ENCODE data around the gene HEYL.

The HEYL gene

GRCh38 chr1:39631361-39632322 lies 7.8 kb downstream of the HEYL start:
- H3K4me3 ChIP-seq (ENCODE audit: low read depth, low read length) = peak overlapping the region; percentile 39; the same call in 1 of the 2 replicates
- H3K9me3 ChIP-seq (ENCODE audit: severe bottlenecking) = no peaks in the 10 kb centered on the region
- DNase-seq = no peak
- no peaks in the 10 kb centered on the region for H3K27me3 ChIP-seq (ENCODE audit: insufficient read depth, low read depth, severe bottlenecking)
- peaks cover 58% of the 10 kb centered on the region for H3K36me3 ChIP-seq
- TF ChIP-seq CTCF (IDR thresholded peaks at IDR 0.05; ENCODE audit: low read depth, low read length) = no peak
- H3K27ac ChIP-seq = peak overlapping the region; percentile 94

GRCh38 chr1:39628807-39629350 lies 10.6 kb downstream of the HEYL start:
- Histone ChIP-seq H3K36me3 (peaks cover 71% of the 10 kb centered on the region), H3K27me3 (ENCODE audit: insufficient read depth, low read depth, severe bottlenecking) (no peaks in the 10 kb centered on the region), H3K4me3 (ENCODE audit: low read depth, low read length) (no peak overlapping the region), H3K27ac (no peak overlapping the region), H3K9me3 (ENCODE audit: severe bottlenecking) (no peaks in the 10 kb centered on the region)
- no peak for DNase-seq
- TF ChIP-seq CTCF (IDR thresholded peaks at IDR 0.05; ENCODE audit: low read depth, low read length) = no peak

- DNase-seq = no peak
- no peak for TF ChIP-seq CTCF (IDR thresholded peaks at IDR 0.05; ENCODE audit: low read depth, low read length)
- Histone ChIP-seq H3K27me3 (ENCODE audit: insufficient read depth, low read depth, severe bottlenecking) (no peaks in the 10 kb centered on the region), H3K4me3 (ENCODE audit: low read depth, low read length) (no peak overlapping the region), H3K27ac (no peak overlapping the region), H3K9me3 (ENCODE audit: severe bottlenecking) (no peaks in the 10 kb centered on the region), H3K36me3 (peaks cover 63% of the 10 kb centered on the region)
These were observed 12.8 kb downstream of the HEYL start for GRCh38 chr1:39626646-39627045.

GRCh38 chr1:39625462-39626273 lies 13.8 kb downstream of the HEYL start:
- H3K9me3 ChIP-seq (ENCODE audit: severe bottlenecking) = no peaks in the 10 kb centered on the region
- H3K27me3 ChIP-seq (ENCODE audit: insufficient read depth, low read depth, severe bottlenecking) = no peaks in the 10 kb centered on the region
- H3K27ac ChIP-seq = no peak overlapping the region
- H3K36me3 ChIP-seq = peaks cover 53% of the 10 kb centered on the region
- no peak for TF ChIP-seq CTCF (IDR thresholded peaks at IDR 0.05; ENCODE audit: low read depth, low read length)
- H3K4me3 ChIP-seq (ENCODE audit: low read depth, low read length) = no peak overlapping the region
- no peak for DNase-seq

- H3K27me3 ChIP-seq (ENCODE audit: insufficient read depth, low read depth, severe bottlenecking) = no peaks in the 10 kb centered on the region
- H3K4me3 ChIP-seq (ENCODE audit: low read depth, low read length) = no peak overlapping the region
- H3K9me3 ChIP-seq (ENCODE audit: severe bottlenecking) = no peaks in the 10 kb centered on the region
- H3K36me3 ChIP-seq = peaks cover 46% of the 10 kb centered on the region
- TF ChIP-seq CTCF (IDR thresholded peaks at IDR 0.05; ENCODE audit: low read depth, low read length) = no peak
- no peak for DNase-seq
- H3K27ac ChIP-seq = no peak overlapping the region
These were observed 14.4 kb downstream of the HEYL start for GRCh38 chr1:39625009-39625408.
